ENCODE data around the gene LRTM1.

Gene LRTM1

GRCh38 chr3:54939557-54940300 lies 11.9 kb upstream of the LRTM1 start:
- DNase-seq: no peak

GRCh38 chr3:54936561-54936960 lies 8.7 kb upstream of the LRTM1 start:
- DNase-seq: no peak

- DNase-seq: no peak
Measured at GRCh38 chr3:54935869-54936268, 8.0 kb upstream of the LRTM1 start.

- DNase-seq: no peak
Measured at GRCh38 chr3:54932606-54933005, 4.7 kb upstream of the LRTM1 start.

GRCh38 chr3:54931182-54931581 lies 3.3 kb upstream of the LRTM1 start:
- no peak for DNase-seq

GRCh38 chr3:54918516-54918915 lies 9.3 kb downstream of the LRTM1 start:
- DNase-seq: no peak

- no peak for DNase-seq
Measured at GRCh38 chr3:54917862-54918261, 10.0 kb downstream of the LRTM1 start.

GRCh38 chr3:54917174-54917573 lies 10.7 kb downstream of the LRTM1 start:
- no peak for DNase-seq

GRCh38 chr3:54916732-54917131 lies 11.1 kb downstream of the LRTM1 start:
- no peak for DNase-seq

- DNase-seq: no peak
Measured at GRCh38 chr3:54915976-54916375, 11.9 kb downstream of the LRTM1 start.

- no peak for DNase-seq
Measured at GRCh38 chr3:54915181-54915580, 12.7 kb downstream of the LRTM1 start.

GRCh38 chr3:54914180-54914579 lies 13.7 kb downstream of the LRTM1 start:
- no peak for DNase-seq

GRCh38 chr3:54909191-54909590 lies 18.7 kb downstream of the LRTM1 start:
- no peak for DNase-seq

- no peak for DNase-seq
Measured at GRCh38 chr3:54906763-54907162, 21.1 kb downstream of the LRTM1 start.

GRCh38 chr3:54905920-54906319 lies 21.9 kb downstream of the LRTM1 start:
- DNase-seq: no peak

- DNase-seq: no peak
Measured at GRCh38 chr3:54905261-54905888, 22.5 kb downstream of the LRTM1 start.

GRCh38 chr3:54901906-54902685 lies 25.8 kb downstream of the LRTM1 start:
- DNase-seq: no peak

GRCh38 chr3:54900838-54901591 lies 26.8 kb downstream of the LRTM1 start:
- no peak for DNase-seq

GRCh38 chr3:54899273-54899672 lies 28.6 kb downstream of the LRTM1 start:
- DNase-seq: no peak

GRCh38 chr3:54897028-54897711 lies 30.7 kb downstream of the LRTM1 start:
- DNase-seq: no peak

- DNase-seq: no peak
Measured at GRCh38 chr3:54895613-54896012, 32.2 kb downstream of the LRTM1 start.

GRCh38 chr3:54892168-54892567 lies 35.7 kb downstream of the LRTM1 start:
- no peak for DNase-seq

- DNase-seq: no peak
Measured at GRCh38 chr3:54891540-54891897, 36.3 kb downstream of the LRTM1 start.

Measured in CD4-positive, alpha-beta T cell treated with Interleukin-4 for 1 hour (primary cell).